ENCODE results near the gene DRAXIN.

Gene DRAXIN

DNA sequence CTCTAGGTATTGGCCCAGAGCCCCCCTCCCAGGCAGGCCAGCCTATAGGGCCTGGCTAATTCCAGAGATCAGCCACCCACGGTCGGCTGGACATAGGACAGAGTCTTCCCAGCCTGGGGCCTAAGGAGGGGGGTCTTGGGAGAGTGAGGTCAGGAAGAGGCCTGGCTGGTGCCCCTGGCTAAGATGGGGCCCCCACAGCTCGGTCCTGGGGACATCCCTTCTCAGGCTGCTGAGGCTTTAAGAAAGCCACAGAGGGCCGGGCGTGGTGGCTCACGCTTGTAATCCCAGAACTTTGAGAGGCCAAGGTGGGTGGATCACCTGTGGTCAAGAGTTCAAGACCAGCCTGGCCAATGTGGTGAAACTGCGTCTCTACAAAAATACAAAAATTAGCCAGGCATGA is 73.0 kb downstream of the DRAXIN start:
- DNase-seq (ENCODE audit: low spot score): no peak
- in situ Hi-C loops (cut with MboI; ENCODE audit: low sequenced_read_pairs, unreplicated experiment): no loop called here
- TF ChIP-seq, protein P1, sequence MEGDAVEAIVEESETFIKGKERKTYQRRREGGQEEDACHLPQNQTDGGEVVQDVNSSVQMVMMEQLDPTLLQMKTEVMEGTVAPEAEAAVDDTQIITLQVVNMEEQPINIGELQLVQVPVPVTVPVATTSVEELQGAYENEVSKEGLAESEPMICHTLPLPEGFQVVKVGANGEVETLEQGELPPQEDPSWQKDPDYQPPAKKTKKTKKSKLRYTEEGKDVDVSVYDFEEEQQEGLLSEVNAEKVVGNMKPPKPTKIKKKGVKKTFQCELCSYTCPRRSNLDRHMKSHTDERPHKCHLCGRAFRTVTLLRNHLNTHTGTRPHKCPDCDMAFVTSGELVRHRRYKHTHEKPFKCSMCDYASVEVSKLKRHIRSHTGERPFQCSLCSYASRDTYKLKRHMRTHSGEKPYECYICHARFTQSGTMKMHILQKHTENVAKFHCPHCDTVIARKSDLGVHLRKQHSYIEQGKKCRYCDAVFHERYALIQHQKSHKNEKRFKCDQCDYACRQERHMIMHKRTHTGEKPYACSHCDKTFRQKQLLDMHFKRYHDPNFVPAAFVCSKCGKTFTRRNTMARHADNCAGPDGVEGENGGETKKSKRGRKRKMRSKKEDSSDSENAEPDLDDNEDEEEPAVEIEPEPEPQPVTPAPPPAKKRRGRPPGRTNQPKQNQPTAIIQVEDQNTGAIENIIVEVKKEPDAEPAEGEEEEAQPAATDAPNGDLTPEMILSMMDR (IDR thresholded peaks at IDR 0.05; ENCODE audit: borderline replicate concordance, control extremely low read depth, extremely low read depth, insufficient read depth, missing control alignments): no peak

DNA sequence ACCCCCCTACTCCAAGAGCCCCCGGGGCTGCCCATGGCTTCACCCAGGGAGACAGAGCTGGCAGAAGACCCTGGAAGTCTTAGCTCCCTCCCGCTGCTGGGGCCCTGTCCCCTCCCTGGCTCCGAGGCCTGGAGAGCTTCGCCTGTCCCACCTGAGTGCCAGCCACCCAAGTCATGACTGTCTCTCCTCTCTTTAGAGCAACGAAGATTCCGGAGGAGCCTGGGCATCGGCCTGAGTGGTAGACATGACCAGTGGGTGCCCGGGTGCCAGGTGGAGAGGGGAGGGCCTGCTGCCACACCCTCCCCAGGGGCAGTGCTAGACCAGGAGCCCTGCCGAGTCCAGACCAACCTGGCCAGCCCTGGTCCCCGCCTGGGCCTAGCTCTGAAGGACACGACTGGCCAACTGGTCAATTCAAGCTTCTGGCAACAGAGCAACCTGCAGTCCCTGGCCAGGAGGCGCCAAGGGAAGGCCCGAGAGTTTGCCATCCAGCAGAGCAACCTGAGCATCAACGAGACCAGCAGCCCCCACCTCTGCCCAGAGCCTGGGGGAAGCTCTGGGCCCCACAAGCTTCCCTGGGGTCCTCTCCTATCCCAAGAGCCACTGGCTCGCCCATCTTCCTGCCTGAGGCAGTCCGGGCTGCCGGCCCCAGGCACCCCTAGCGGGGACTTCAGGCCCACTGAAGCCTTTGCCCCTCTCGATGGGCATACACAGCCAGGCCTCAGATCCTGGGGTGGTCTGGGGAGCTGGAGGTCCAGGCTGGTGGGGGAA is 74.3 kb downstream of the DRAXIN start:
- TF ChIP-seq, protein P1 (IDR thresholded peaks at IDR 0.05; ENCODE audit: borderline replicate concordance, control extremely low read depth, extremely low read depth, insufficient read depth, missing control alignments): no peak
- DNase-seq (ENCODE audit: low spot score): no peak
- in situ Hi-C loops (cut with MboI; ENCODE audit: low sequenced_read_pairs, unreplicated experiment): no loop called here

DNA sequence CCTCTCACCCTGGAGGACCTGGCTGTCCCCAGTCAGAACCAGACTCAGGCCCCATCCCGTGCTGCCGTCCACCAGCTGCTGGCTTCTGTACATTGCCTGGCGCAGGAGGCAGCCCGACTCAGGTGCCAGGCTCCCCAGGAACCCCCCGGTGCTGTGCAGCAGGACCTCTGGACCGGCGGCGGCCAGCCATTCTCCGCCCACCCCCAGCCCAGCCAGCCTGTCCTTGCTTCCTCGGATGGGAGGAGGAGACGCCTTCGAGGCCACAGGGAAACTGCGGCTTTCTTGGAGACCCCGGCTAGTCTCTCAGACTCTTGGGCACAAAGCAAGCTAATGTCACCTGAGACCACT is 74.9 kb downstream of the DRAXIN start:
- DNase-seq (ENCODE audit: low spot score): no peak
- TF ChIP-seq, protein P1 (IDR thresholded peaks at IDR 0.05; ENCODE audit: borderline replicate concordance, control extremely low read depth, extremely low read depth, insufficient read depth, missing control alignments): no peak
- in situ Hi-C loops (cut with MboI; ENCODE audit: low sequenced_read_pairs, unreplicated experiment): no loop called here

DNA sequence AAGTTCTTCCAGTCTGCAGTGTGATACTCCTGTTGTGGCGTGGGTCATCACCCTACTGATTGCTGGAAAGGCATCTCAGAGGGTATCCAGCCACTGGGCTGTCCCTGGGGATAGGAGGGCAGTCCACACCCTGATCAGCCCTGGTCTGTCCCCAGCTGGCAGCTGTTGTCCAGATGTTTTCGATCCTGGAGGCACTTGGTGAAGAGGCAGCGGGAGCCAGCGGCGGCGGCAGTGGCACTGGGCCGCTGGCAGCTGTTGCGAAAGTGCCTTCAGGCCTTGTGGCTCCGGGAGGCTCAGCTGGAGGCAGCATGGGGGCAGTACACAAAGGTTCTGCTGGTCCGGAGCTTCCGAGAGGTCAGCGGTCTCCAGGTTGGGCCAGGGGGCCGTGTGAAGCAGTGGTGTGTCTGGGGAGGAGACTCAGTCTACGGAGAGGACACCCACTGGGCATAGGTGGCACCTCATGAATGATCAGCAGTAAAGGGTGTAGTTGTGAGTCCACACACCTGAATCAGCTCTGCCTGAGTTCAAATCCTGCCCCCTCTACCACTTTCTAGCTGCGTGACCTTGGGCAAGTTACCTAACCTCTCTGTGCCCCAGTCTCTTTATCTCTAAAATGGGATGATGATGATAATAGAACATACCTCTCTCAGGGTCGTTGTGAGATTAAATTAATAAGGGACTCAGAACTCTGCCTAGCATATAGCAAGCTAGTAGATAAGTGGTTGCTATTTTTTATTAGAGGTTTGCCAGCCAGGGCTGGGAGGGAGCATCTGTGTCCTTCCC is 76.6 kb downstream of the DRAXIN start:
- TF ChIP-seq, protein P1 (IDR thresholded peaks at IDR 0.05; ENCODE audit: borderline replicate concordance, control extremely low read depth, extremely low read depth, insufficient read depth, missing control alignments): no peak
- no peak for DNase-seq (ENCODE audit: low spot score)
- in situ Hi-C loops (cut with MboI; ENCODE audit: low sequenced_read_pairs, unreplicated experiment): no loop called here

DNA sequence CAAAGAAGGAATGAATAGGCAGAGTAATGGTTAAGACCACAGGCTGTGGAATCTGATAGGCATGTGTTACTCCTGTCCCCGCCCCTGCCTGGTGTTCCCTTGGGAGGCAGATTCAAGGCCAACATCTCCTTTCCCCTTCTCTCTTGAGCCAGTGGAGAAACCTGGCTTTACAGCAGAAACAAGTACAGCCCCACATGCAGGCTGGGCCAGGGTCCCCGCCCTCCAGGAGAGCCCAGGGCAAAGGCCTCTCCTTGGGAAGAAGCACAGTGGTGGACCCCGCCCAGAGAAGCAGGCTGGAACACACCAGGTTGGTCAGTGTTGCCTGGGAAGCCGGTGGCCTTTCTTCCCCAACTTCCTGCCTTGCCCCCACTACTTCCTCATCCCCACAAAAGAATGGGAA is 77.3 kb downstream of the DRAXIN start:
- DNase-seq (ENCODE audit: low spot score): no peak
- TF ChIP-seq, protein P1 (IDR thresholded peaks at IDR 0.05; ENCODE audit: borderline replicate concordance, control extremely low read depth, extremely low read depth, insufficient read depth, missing control alignments): no peak
- in situ Hi-C loops (cut with MboI; ENCODE audit: low sequenced_read_pairs, unreplicated experiment): no loop called here

DNA sequence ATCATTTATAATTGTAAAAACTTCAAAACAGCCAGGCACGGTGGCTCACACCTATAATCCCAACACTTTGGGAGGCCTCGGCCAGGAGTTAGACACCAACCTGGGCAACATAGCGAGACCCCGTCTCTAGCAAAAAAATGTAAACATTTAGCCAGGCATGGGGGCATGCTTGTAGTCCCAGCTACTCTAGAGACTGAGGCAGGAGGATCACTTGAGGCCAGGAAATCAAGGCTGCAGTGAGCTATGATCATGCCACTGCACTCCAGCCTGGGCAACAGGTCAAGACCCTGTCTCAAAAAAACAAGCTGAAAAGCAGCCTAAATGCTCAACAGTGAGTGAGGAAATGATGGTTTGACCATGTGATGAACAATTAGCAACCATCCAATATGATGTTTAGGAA is 77.8 kb downstream of the DRAXIN start:
- in situ Hi-C loops (cut with MboI; ENCODE audit: low sequenced_read_pairs, unreplicated experiment): no loop called here
- TF ChIP-seq, protein P1 (IDR thresholded peaks at IDR 0.05; ENCODE audit: borderline replicate concordance, control extremely low read depth, extremely low read depth, insufficient read depth, missing control alignments): no peak

More for the DNA sequence above, 77.8 kb downstream of the DRAXIN start:
- no peak for DNase-seq (ENCODE audit: low spot score)

All from GM13976 (cell line).